ENCODE measurements around the gene CHAD. TPM values are rescaled to one million over a fixed set of nuclear protein-coding genes. Genes with fewer than 3 reads are reported as not detected.
A peak's percentile ranks its signal among the peaks of the same experiment; 100 is the strongest.

Gene CHAD
- total and polyA plus RNA-seq, 2 donors (not counting 1 experiment from before 2014, with no cell fraction given): 3.5 to 4.4 TPM

- TF ChIP-seq CTCF (IDR thresholded peaks at IDR 0.05) (peak; percentile 95), EZH2 (IDR thresholded peaks at IDR 0.05; ENCODE audit: borderline replicate concordance, insufficient read depth, low read depth, low read length, poor library complexity, severe bottlenecking) (no peak)
- H3K4me1 ChIP-seq (ENCODE audit: control insufficient read depth in 2 of 2, insufficient read depth in 2 of 2, low read length in 2 of 2): peaks cover 13 to 22% of the 10 kb centered on the region in 2 donors
- peaks cover 2 to 23% of the 10 kb centered on the region in 2 experiments for H3K36me3 ChIP-seq (replicated peaks in 1 of 2; ENCODE audit: control extremely low read depth in 1 of 2, control insufficient read depth in 1 of 2, extremely low read depth in 1 of 2, insufficient read depth in 2 of 2, low read length in 1 of 2)
- peaks cover 8% of the 10 kb centered on the region for H4K20me1 ChIP-seq (ENCODE audit: control insufficient read depth, insufficient read depth, low read length, poor library complexity, severe bottlenecking)
- no peaks in the 10 kb centered on the region for H3K79me2 ChIP-seq (ENCODE audit: control insufficient read depth, insufficient read depth, low read length)
- ChIA-PET POLR2A (interaction anchor here (0.7 to 2.0 kb wide), 5 partner anchors 11 to 149 kb away, joined by 3 to 9 read pairs (median 6); partner anchors contain the start of genes EME1, LRRC59 and MRPL27), CTCF (interaction anchor here (0.7 to 2.4 kb wide), 17 partner anchors 11 to 241 kb away, joined by 3 to 45 read pairs (median 4); partner anchors contain the start of genes LRRC59 and LUC7L3)
- H3K9me3 ChIP-seq (ENCODE audit: control extremely low read depth in 1 of 3, control insufficient read depth in 2 of 3, insufficient read depth in 1 of 3, low read length in 2 of 3): no peaks in the 10 kb centered on the region
- H2AFZ ChIP-seq (ENCODE audit: insufficient read depth, low read depth, low read length, poor library complexity, severe bottlenecking): peak within 1 kb of the TSS; percentile 91
- H3K27me3 Mint-ChIP-seq: peaks cover 3% of the 10 kb centered on the region
- intact Hi-C loops (cut with micrococcal nuclease): loop anchor here (1.0 to 5.0 kb wide), 9 partner anchors 22 to 229 kb away; partner anchors contain the start of genes ACSF2, ANKRD40, EME1 and LRRC59
- H3K4me3 ChIP-seq (ENCODE audit: control extremely low read depth in 1 of 5, extremely low read depth in 1 of 5, insufficient read depth in 1 of 5, low read depth in 2 of 5, low read length in 4 of 5): peak within 1 kb of the TSS; percentile 78 to 93 (median 91)
- peak within 1 kb of the TSS; percentile 92 for H3K4me3 Mint-ChIP-seq
- 3% methylated on average over 73 of the region's 75 CpGs for WGBS (ENCODE audit: insufficient coverage)
- H3K27ac ChIP-seq (ENCODE audit: low read length in 2 of 2): peak within 1 kb of the TSS; percentile 69 to 86
- peaks cover 26% of the 10 kb centered on the region for H3K4me1 Mint-ChIP-seq
- no peaks in the 10 kb centered on the region for H3K9me3 Mint-ChIP-seq (ENCODE audit: insufficient read depth)
- H3K9ac ChIP-seq (ENCODE audit: low read length): peak within 1 kb of the TSS; percentile 84
- H3K27ac Mint-ChIP-seq: peak within 1 kb of the TSS; percentile 91
- DNase-seq: peak; percentile 95
- peak within 1 kb of the TSS; percentile 87 for H3K4me2 ChIP-seq (replicated peaks; ENCODE audit: low read depth, low read length, poor library complexity, severe bottlenecking)
- peaks cover 0 to 7% (median 0%) of the 10 kb centered on the region in 4 experiments for H3K27me3 ChIP-seq (replicated peaks in 1 of 4; ENCODE audit: control extremely low read depth in 1 of 4, control insufficient read depth in 3 of 4, insufficient read depth in 4 of 4, low read length in 3 of 4)
- peak; percentile 90 for ATAC-seq (ENCODE audit: low read depth)
Observed at GRCh38 chr17:50478391-50479381, 10.0 kb upstream of the CHAD start, which contains the start of gene RSAD1. TSS of gene RSAD1 (plus strand) at chr17:50478860. CDS start at chr17:50478885, 25 bp downstream.
